Hepatocyte (in vitro differentiated cells): ENCODE results near the gene SH3TC2. TPM values are rescaled to one million over a fixed set of nuclear protein-coding genes. Genes with fewer than 3 reads are reported as not detected.

ENCODE experiments used
- DNase-seq: peaks from one replicate; pipeline ENCODE4 v3.0.0-alpha.2; 2016; ENCODE audit warnings: low spot score
- H2AFZ ChIP-seq: fragments of 200-600 bp; sonication (generic); 2 replicates; pipeline ENCODE4 v1.6.0; 2016; ENCODE audit warnings: antibody characterized with exemption, mild to moderate bottlenecking
- H3K27ac ChIP-seq: fragments of 200-600 bp; sonication (generic); 2 replicates; pipeline ENCODE4 v1.5.1; 2016; ENCODE audit warnings: mild to moderate bottlenecking
- H3K27me3 ChIP-seq: fragments of 200-600 bp; sonication (generic); 2 replicates; pipeline ENCODE4 v1.6.1; 2016
- H3K36me3 ChIP-seq: fragments of 200-600 bp; sonication (generic); replicated peaks from 2 replicates; pipeline ENCODE4 v1.5.1; 2016; ENCODE audit warnings: low read depth; ENCODE audit not compliant: insufficient read depth
- H3K4me1 ChIP-seq: fragments of 200-600 bp; sonication (generic); 2 replicates; pipeline ENCODE4 v1.5.1; 2016; ENCODE audit warnings: mild to moderate bottlenecking, moderate library complexity; ENCODE audit not compliant: insufficient read depth
- H3K4me2 ChIP-seq: fragments of 200-600 bp; sonication (generic); 2 replicates; pipeline ENCODE4 v1.6.0; 2016
- H3K4me3 ChIP-seq: fragments of 200-600 bp; sonication (generic); 2 replicates; pipeline ENCODE4 v1.5.1; 2016; ENCODE audit warnings: mild to moderate bottlenecking
- H3K79me2 ChIP-seq: fragments of 200-600 bp; sonication (generic); 2 replicates; pipeline ENCODE4 v1.6.0; 2017; ENCODE audit warnings: mild to moderate bottlenecking
- H3K9me2 ChIP-seq: fragments of 200-600 bp; sonication (generic); replicated peaks from 2 replicates; pipeline ENCODE4 v1.6.0; 2017; ENCODE audit warnings: mild to moderate bottlenecking; ENCODE audit not compliant: insufficient read depth
- H3K9me3 ChIP-seq: fragments of 200-600 bp; sonication (generic); 2 replicates; pipeline ENCODE4 v1.5.1; 2016; ENCODE audit warnings: low read depth, mild to moderate bottlenecking
- H4K20me1 ChIP-seq: fragments of 200-600 bp; sonication (generic); 2 replicates; pipeline ENCODE4 v1.6.0; 2016; ENCODE audit warnings: mild to moderate bottlenecking; ENCODE audit not compliant: insufficient read depth, poor library complexity, severe bottlenecking
- CTCF ChIP-seq: fragments of 200-600 bp; sonication (generic); IDR thresholded peaks from 2 replicates; pipeline ENCODE4 v1.5.1; 2016; ENCODE audit warnings: antibody characterized with exemption, mild to moderate bottlenecking; ENCODE audit not compliant: poor library complexity
- EZH2 ChIP-seq: fragments of 200-600 bp; sonication (generic); IDR thresholded peaks from 2 replicates; pipeline ENCODE4 v1.6.1; 2016; ENCODE audit warnings: antibody characterized with exemption, mild to moderate bottlenecking, borderline replicate concordance
- EZH2phosphoT487 ChIP-seq: fragments of 200-600 bp; sonication (generic); IDR thresholded peaks from one replicate; pipeline ENCODE4 v1.6.1; 2018; ENCODE audit warnings: antibody characterized with exemption, mild to moderate bottlenecking, low read depth, moderate library complexity; ENCODE audit not compliant: unreplicated experiment, severe bottlenecking
- WGBS: methylation state at CpG from one replicate; pipeline ENCODE4 v1.1.6; 2016; ENCODE audit warnings: low lambda C conversion rate; ENCODE audit errors: missing lambda C conversion rate; 5-methylcytosine and 5-hydroxymethylcytosine counted together
- polyA plus RNA-seq: library from polyadenylated mRNA; unstranded; fragments of >200 nt; fragmentation: Nextera tagmentation; extraction: Ambion mirVana; gene quantifications from 2 replicates; pipeline ENCODE4 v1.2.1, GENCODE V29; 2016
- total RNA-seq: library from RNA; depleted of rRNA; stranded (reverse); fragments of >200 nt; gene quantifications from 2 replicates; pipeline ENCODE4 v1.2.3, GENCODE V29; 2014

The SH3TC2 gene
- total and polyA plus RNA-seq, 2 experiments from 2014 or later: 2.2 to 3.5 TPM

GRCh38 chr5:149012350-149012749, 50.5 kb downstream of the SH3TC2 start:
- Histone ChIP-seq H3K9me2 (no peaks in the 10 kb centered on the region), H3K4me2 (no peak overlapping the region), H3K79me2 (no peaks in the 10 kb centered on the region), H3K27ac (no peak overlapping the region), H3K4me3 (no peak overlapping the region), H3K9me3 (no peaks in the 10 kb centered on the region), H3K4me1 (peaks cover 2% of the 10 kb centered on the region), H2AFZ (no peak overlapping the region), H4K20me1 (no peaks in the 10 kb centered on the region), H3K27me3 (no peaks in the 10 kb centered on the region), H3K36me3 (no peaks in the 10 kb centered on the region)
- whole genome bisulfite sequencing: 95% methylated on average over 5 of the region's 5 CpGs
- TF ChIP-seq EZH2 (no peak), EZH2phosphoT487 (no peak), CTCF (no peak)
- no peak for DNase-seq

- DNase-seq: no peak
- TF ChIP-seq EZH2 (no peak), CTCF (no peak), EZH2phosphoT487 (no peak)
- WGBS: 85% methylated on average over 2 of the region's 2 CpGs
Measured at GRCh38 chr5:149011728-149012127, 51.1 kb downstream of the SH3TC2 start.

GRCh38 chr5:149011084-149011483, 51.8 kb downstream of the SH3TC2 start:
- no peak overlapping the region for H3K4me2 ChIP-seq
- no peaks in the 10 kb centered on the region for H3K9me3 ChIP-seq
- peaks cover 4% of the 10 kb centered on the region for H3K4me1 ChIP-seq
- H3K79me2 ChIP-seq: no peaks in the 10 kb centered on the region
- no peak overlapping the region for H3K4me3 ChIP-seq
- H3K27me3 ChIP-seq: no peaks in the 10 kb centered on the region
- H3K27ac ChIP-seq: no peak overlapping the region
- H3K9me2 ChIP-seq: no peaks in the 10 kb centered on the region
- H2AFZ ChIP-seq: no peak overlapping the region
- no peaks in the 10 kb centered on the region for H4K20me1 ChIP-seq
- 85% methylated on average over 3 of the region's 3 CpGs for WGBS
- no peak for TF ChIP-seq EZH2phosphoT487
- no peak for TF ChIP-seq EZH2
- no peak for TF ChIP-seq CTCF
- no peaks in the 10 kb centered on the region for H3K36me3 ChIP-seq
- DNase-seq: no peak

More at GRCh38 chr5:149011728-149012127, 51.1 kb downstream of the SH3TC2 start:
- Histone ChIP-seq H3K27me3 (no peaks in the 10 kb centered on the region), H4K20me1 (no peaks in the 10 kb centered on the region), H3K4me2 (no peak overlapping the region), H3K9me2 (no peaks in the 10 kb centered on the region), H3K36me3 (no peaks in the 10 kb centered on the region), H3K9me3 (no peaks in the 10 kb centered on the region), H3K4me3 (no peak overlapping the region), H2AFZ (no peak overlapping the region), H3K79me2 (no peaks in the 10 kb centered on the region), H3K27ac (no peak overlapping the region), H3K4me1 (peaks cover 4% of the 10 kb centered on the region)

- Histone ChIP-seq H3K36me3 (no peaks in the 10 kb centered on the region), H2AFZ (no peak overlapping the region), H3K4me3 (no peak overlapping the region), H3K27ac (no peak overlapping the region), H4K20me1 (no peaks in the 10 kb centered on the region), H3K4me2 (no peak overlapping the region), H3K9me3 (no peaks in the 10 kb centered on the region), H3K79me2 (no peaks in the 10 kb centered on the region), H3K9me2 (no peaks in the 10 kb centered on the region), H3K4me1 (peaks cover 18% of the 10 kb centered on the region), H3K27me3 (no peaks in the 10 kb centered on the region)
- TF ChIP-seq EZH2phosphoT487 (no peak), CTCF (no peak), EZH2 (no peak)
- DNase-seq: no peak
Measured at GRCh38 chr5:149007174-149007573, 55.7 kb downstream of the SH3TC2 start.
